GM18907 (cell line): ENCODE data around the gene YPEL1.
"Not testable (repeated sequence)": the region's sequence is repeated elsewhere in the genome, so short reads cannot be mapped to it uniquely, and the experiment has no call there.

Source experiments
- ATAC-seq: cut with Tn5 transposase; IDR thresholded peaks from one replicate; pipeline ENCODE4 v1.9.1; 2021; ENCODE audit warnings: mild to moderate bottlenecking, moderate library complexity; ENCODE audit not compliant: unreplicated experiment

Gene YPEL1

DNA sequence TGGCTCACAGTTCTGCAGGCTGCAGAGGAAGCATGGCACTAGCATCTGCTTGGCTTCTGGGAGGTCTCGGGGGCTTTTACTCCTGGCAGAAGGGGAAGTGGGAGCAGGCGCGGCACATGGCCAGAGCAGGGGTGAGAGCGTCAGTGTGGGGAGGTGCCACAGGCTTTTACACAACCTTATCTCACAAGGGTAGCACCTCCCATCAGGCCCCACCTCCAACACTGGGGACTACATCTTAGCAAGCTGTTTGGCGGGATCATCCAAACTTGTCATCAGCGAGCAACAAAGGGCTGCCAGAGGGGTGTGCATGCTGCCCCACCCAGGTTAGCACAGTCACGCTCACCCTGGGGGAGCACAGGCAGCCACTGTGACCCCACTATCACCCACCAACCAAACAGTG, 18.9 kb upstream of the YPEL1 start:
- ATAC-seq, result no peak

DNA sequence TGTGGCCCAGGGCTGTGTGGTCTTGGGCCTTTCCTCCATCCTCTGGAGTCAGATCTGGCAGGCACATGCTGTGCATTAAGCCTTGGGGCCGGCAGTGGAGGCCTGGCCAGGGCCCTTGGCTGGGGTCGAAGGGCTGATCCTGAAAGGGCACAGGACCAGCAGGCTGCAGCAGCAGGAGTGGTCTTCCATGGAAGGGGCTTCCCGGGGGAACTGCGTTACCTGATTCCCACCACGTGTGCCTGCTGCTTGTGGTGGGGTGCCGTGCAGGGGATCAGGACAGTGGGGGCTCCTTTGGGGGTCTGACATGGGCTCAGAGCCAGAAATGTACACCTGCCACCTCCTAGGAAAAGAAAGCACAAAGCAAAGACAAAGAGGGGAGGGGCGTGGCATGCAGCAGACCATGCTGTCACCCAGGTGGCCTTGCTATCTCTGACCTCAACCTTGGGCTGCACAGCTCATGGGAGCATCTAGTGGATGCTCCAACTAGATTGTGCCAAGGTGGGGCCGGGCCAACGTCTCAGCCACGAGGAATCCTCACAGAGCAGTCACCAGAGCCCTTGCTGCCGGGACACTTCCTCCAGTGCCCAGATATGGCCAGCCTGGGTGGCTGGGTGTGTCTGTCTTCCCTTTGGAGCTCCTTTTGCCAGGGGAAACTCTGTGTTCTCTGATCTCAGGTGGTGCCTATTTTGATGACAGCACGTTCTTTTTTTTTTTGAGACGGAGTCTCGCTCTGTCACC, 17.9 kb upstream of the YPEL1 start:
- no peak for ATAC-seq

DNA sequence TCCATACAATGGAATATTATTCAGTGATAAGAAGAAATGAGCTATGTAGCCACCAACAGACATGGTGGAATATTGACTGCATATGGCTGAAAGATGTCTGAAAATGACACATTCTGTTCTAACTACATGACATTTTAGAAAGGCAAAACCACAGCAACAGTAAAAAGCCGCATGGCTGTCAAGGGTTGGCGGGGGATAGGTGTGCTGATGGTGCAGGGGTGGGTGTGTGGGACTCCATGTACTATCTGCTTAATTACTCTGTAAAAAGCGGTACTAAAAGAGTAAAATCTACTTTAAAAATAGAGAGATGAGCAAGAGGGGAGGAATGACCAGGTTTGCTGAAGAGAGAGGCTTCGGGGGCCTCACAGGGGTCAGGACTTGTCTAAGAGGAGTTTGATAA, 16.7 kb upstream of the YPEL1 start:
- ATAC-seq, result no peak

DNA sequence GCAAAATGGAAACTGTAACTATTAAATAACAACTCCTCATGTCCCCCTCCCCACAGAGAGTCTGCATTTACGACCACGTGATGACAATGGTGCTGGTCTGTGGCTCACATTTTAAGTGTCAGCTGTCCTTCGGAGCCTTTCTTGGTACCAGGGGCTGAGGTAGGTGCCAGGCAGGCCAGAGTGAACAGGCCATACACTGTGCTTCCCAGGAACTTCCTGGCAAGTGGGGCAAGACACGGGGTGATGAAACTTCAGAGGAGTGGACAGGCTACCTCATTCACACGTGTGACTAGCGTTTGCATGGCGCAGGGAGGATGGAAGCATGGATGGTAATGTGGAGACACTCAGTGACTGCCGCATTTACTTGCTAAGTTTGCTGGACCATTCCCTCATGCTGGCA, 10.4 kb upstream of the YPEL1 start:
- no peak for ATAC-seq

DNA sequence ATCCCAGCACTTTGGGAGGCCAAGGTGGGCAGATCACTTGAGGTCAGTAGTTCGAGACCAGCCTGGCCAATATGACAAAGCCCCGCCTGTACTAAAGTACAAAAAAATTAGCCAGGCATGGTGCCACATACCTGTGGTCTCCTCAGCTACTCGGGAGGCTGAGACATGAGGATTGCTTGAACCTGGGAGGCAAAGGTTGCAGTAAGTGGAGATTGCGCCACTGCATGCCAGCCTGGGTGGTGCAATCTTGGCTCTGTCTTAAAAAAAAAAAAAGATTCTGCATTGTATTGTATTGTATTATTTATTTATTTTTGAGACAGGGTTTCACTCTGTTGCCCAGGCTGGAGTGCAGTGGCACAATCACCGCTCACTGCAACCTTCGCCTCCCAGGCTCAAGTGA, 9.3 kb upstream of the YPEL1 start:
- not testable (repeated sequence) for ATAC-seq

DNA sequence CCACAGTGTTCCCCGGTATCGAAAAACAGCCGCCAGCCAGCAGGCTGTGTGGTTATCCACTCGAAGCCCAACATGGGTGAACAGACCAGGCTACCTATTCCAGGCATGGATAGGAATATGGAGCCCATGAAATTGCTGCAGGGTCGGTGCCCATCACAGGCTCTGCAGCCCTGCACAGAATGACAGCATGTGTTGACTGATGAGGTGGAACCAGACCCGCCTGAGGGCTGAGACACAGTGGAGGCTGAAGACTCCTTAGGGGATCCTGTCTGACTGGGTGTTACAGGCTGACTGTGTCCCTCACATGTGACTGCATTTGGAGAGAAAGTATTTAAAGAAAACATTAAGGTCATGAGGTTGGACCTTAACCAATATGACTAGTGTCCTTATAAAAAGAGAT, 6.2 kb upstream of the YPEL1 start:
- no peak for ATAC-seq

DNA sequence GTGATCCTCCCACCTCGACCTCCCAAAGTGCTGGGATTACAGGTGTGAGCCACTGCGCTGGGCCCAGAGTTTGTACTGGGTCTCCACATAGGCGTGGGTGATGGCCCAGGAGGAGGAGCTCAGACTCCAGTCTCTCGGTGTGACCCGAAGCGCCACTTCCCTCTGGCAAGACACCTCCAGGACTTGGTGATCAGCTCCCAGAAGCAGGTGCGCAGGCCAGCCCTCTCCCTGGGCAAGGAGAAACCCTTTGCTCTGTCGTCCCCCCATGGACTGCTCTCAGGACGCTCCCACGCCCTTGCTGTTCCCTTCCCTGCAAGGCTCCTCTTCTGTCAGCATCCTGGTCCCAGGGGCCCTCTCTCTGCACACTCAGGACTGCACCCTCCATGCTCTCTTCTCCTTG, 5.5 kb upstream of the YPEL1 start:
- no peak for ATAC-seq

DNA sequence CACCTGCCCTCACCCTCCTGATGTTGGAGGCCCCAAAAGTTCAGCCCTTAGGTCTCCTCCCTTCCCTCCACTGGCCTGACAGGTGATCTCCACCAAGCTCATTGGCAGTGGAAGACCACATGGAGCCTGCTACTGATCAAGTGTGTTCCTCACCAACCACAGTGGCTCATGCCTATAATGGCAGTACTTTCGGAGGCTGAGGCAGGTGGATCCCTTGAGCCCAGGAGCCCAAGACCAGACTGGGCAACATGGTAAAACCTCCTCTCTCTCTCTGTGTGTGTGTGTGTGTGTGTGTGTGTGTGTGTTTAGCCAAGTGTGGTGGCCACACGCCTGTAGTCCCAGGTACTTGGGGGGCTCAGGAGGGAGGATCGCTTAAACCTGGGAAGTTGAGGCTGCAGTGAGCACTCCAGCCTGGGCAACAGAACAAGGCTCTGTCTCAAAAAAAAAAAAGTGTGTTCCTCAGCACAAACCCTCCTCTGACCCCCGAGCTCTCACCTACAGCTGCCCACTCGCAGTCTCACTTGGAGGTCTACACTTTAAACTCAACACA, 4.3 kb upstream of the YPEL1 start:
- ATAC-seq, result no peak

DNA sequence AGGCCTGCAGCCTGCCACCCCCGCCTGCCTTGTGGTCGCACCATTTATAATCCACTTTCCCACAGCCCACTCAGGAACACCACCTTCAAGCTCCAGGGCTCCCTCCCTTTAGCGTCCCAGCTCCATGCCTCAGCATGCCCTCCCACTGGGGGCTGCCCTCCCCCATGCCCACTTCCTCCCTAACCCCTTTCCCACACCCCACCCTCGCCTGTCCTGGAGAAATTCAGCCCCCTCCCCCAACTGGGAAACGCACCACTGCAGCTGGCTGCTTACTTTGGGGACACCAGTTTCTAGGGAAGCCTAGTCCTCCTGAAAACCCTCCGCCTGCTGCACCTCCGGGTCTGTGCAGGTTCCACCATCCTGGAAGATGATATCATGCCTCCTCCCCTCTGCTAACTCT, 3.4 kb upstream of the YPEL1 start:
- ATAC-seq, result no peak

DNA sequence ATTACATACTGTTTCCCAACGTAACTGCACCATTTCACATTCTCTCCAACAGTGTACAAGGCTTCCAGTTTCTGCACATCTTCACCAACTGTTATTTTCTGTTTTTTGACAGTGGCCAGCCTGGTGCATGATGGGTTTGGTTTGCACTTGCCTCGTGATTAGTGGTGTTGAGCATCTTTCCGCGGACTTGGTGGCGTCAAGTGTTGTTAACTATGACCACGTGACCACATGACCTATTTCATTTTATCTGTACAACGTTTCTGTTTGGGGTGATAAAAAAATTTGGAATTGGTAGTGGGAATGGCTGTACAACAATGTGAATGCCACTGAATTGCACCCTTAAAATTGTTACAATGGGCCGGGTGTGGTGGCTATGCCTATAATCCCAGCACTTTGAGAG, 2.5 kb upstream of the YPEL1 start:
- ATAC-seq, result no peak

DNA sequence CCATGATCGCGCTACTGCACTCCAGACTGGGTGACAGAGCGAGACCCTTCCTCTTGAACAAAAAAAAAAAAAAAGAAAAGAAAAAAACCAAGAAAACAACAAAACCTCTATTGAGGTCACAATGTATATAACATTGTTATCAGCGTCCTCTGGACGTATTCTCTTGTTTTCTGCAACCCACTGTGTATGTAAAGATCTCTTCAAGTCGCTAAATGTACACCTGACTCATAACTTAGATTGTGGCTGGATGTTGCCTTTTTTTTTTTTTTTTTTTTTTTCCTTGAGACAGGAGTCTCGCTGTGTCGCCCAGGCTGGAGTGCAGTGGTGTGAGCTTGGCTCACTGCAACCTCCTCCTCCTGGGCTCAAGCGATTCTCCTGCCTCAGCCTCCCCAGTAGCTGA, 1.4 kb upstream of the YPEL1 start:
- ATAC-seq, result no peak

DNA sequence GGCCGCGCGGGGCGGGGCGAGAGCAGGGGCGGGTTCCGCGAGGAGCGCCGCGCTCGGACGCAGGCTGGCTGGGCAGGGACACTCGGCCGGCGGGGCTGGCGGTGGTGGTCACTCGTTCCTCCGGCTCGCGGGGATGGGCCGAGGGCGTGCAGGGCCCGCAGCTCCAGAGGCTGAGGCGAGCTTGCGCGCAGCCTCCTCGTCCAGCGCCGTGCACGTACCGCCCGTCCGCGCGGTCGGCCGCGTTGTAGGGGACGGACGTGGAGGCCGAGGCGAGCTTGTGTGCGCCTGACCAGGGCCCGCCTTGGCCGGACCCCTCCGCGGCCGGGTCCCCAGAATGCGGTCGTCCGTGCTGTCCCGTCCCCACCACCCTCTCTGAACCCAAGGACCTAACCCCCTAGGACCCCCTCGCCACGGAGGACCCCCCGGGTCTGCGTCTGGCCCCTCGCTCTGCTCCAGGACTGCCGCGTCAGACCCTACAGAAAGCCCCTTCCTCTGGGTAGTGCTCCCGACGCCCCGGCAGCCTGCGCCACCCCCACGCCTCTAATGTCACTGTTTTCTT, 569 bp upstream of the YPEL1 start:
- ATAC-seq, result no peak

DNA sequence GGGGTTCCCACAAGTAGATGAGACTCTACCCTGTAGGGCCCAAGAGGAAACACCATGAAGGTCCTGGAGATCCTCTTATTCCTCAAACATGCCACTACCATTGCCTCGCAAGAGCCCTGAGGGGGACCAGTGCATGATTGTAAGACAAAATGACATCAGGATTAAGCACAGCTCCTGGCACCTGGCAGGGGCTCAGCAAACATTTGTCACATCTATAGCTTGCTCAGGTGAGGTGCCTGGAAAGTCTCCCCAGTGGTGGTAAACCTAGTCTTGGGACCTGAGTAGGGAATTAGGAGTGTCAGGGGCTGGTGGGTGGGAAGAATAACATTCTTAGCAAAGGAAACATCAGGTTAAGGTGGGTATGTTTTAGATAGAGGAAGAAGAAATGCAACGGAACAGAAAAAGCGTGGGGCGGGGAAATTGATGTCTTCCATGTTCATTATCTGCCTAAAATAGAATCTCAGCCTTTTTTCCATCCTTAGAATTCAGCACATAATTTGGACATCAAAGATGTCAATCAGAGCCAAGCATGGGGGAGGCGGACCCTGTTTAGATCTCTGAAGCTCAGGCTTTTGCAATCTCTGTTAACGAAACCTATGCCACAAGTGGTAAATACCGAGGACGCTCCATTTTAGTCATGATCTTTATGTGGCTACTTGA, 924 bp downstream of the YPEL1 start:
- ATAC-seq, result no peak

DNA sequence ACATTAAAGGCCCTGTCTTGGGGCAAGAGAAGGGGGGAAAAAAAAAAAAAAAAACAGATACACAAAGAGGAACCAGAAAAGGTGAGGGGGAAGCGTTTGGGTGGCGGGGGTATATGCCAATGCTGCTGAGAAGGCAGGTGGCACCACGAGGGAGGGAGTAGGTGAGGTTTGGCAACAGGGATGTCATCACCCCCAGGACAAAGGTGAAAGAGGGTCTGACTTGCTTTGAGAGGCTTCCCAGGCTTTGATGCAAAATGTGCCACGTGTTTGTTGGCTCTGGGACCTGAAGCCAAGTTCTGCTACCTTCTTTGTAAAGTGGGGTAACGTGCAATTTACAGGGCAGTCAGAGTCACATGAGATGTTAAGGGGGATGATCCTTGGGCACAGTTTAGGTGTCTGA, 4.1 kb downstream of the YPEL1 start:
- no peak for ATAC-seq

DNA sequence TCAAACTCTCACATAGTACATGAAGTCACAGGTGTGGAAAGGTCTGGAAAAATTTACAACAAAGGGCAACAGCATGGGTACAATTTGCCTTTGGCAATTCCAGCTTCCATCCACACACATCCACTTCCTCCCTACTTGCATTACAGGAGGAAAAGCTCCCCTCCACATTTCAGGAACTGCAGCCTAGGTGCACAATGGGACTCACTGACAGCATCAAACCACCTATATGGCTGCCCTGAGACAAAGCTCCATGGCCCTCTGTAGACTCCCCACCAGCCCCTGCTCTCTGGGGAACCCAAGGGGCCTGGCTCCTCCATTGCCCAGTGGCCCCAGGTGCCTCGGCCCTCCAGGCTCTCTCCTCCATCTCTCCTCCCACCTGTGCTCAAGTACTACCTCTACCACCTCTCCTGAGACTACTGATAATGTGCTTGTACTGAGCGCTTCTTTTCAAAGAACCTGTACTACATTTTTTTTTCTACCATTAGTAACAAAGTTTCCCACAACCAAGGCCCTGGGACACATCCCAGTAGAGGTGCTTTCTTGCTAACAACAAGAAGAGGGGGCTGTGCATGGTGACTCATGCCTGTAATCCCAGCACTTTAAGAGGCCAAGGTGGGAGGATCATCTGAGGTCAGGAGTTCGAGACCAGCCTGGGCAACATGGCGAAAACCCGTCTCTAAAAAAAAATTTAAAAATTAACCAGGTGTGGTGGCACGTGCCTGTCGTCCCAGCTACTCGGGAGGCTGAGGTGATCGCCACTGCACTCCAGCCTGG, 4.9 kb downstream of the YPEL1 start:
- no peak for ATAC-seq

DNA sequence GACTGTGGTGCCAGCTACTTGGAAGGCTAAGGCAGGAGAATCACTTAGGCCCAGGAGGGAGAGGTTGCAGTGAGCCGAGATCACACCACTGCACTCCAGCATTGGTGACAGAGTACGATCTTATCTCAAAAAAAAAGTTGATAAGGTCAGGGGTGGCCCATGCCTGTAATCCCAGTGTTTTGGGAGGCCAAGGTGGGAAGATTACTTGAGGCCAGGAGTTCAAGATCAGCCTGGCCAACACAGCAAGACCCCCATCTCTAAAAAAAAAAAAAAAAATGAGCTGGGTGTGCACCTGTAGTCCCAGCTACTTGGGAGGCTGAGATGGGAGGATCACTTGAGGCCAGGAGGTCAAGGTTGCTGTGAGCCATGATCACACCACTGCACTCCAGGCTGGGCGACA, 6.4 kb downstream of the YPEL1 start:
- not testable (repeated sequence) for ATAC-seq

DNA sequence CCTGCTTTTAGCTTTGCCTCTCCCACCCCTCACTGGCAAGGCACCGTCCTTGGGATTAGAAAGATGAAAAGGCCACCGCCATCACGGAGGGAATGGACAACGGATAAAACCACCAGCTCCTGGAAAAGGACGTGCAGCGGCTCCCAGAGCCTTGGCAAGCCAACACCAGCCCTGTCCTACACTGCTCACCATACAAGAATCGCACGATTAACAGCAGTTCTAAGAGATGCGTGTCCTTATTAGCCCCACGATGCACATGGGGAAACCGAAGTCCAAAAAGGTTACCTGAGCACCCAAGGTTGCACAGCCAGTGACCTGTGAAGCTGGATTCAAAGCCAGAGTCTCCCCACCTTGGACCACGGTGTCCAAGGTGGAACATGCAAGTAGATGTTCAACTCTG, 7.3 kb downstream of the YPEL1 start:
- ATAC-seq, result no peak

DNA sequence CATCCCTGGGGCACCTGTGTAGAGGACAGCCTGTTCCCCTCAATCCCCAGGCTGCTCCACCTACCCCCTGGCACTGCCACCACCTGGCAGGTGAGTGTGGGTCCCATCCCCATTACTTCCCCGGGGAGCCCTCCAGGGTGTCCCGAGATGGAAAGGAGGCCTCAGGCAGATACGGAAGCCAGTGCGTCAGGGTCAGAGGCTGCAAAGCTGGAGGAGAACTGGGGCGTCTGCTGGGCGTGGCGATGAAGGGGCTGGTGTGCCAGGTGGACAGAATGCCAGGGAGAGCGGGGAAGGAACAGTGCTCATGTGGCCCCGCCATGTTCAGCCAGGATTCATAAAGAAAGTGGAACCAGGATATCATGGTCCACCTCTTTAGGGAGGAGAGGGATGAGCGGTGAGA, 7.8 kb downstream of the YPEL1 start:
- ATAC-seq, result no peak

DNA sequence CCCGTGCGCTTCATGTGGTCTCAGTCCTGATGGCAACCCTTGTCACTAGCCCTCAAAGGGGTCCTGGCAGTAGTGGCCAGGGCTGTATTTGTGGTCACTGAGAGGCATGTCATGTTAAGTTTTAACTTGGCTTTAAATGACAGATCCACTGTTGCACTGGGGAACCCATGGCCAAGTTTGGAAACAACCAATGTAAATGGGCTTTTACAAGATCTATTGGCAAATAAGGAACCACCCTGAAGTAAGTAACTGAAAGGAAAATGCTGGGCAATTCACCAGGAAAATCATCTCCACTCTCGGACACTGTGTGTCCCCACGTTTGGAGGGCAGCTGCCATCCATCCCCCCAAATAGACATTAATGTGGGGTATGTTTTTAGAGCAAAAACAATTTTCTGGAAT, 8.4 kb downstream of the YPEL1 start:
- no peak for ATAC-seq

DNA sequence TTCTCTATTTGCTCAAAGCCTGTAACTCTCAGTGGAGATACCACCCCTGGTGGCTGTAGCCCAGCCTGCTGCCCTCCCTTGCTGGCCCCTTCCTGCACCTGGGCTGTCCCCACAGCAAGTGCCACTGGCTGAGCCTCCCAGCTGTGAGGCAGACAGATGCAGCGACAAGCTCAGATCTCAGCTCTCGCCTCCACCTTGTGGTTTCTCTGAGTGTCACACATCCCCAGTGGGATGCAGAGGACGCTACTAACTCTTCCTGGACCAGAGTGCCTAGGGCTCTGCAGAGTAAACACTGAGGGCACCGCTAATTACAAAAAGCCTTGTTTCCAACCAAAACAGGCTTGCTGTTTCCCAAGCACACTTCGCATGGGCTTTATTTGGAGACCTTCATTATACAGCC, 8.9 kb downstream of the YPEL1 start:
- ATAC-seq, result no peak

DNA sequence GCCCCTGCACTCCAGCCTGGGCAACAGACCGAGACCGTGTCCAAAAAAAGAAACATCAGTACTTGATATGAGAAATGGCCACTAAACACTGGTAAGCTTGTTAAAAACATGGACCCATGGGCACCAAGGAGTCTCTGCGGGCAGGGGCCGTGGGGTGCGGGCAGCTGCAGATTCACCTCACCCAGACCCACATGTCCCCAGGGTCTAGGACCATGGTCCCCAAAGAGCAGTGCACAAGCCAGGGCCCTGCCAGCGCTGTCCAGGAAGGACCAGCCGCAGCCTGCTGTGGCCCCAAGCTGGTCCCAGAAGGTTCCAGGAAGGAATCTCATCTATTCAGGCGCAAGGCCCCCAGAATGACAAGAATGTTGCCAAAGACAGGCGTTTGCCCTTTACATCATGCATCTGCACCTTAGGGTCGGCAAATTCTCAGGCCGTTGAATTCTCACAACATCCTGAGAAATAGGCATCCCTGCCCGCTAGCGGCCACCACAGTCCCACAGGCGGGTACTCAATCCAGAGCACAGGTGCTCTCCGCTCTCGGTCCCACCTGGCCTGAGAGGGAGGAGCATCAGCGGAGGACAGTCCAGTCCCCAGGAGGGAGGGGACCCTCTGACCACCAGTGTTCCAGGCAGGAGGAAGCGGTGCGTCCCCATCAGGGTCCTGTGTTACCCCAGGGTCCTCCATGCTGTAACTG, 9.5 kb downstream of the YPEL1 start:
- no peak for ATAC-seq
